ENCODE results near the gene CXCL13.
"Not testable (repeated sequence)": the region's sequence is repeated elsewhere in the genome, so short reads cannot be mapped to it uniquely, and the experiment has no call there.

Gene CXCL13

GRCh38 chr4:77605210-77605902 is at the start of gene CXCL13:
TSS of gene CXCL13 (plus strand) at chr4:77605820. CDS start at chr4:77605866, 46 bp downstream.
- no peak for TF ChIP-seq CTCF (conservative IDR thresholded peaks at IDR 0.05; ENCODE audit: low read length)
- no peak for DNase-seq (ENCODE audit: low read depth)
- no peak within 1 kb of the TSS for H3K4me3 ChIP-seq (ENCODE audit: low read length)

- H3K4me3 ChIP-seq (ENCODE audit: low read length): no peak overlapping the region
- no peak for TF ChIP-seq CTCF (conservative IDR thresholded peaks at IDR 0.05; ENCODE audit: low read length)
- no peak for DNase-seq (ENCODE audit: low read depth)
These were observed 45.5 kb upstream of the CXCL13 start for GRCh38 chr4:77560170-77560569.

- not testable (repeated sequence) for H3K4me3 ChIP-seq (ENCODE audit: low read length); DNase-seq (ENCODE audit: low read depth)
These were observed 43.9 kb upstream of the CXCL13 start for GRCh38 chr4:77561720-77562119.

GRCh38 chr4:77564231-77564630 is 41.4 kb upstream of the CXCL13 start:
- no peak overlapping the region for H3K4me3 ChIP-seq (ENCODE audit: low read length)
- no peak for DNase-seq (ENCODE audit: low read depth)
- no peak for TF ChIP-seq CTCF (conservative IDR thresholded peaks at IDR 0.05; ENCODE audit: low read length)

- no peak for DNase-seq (ENCODE audit: low read depth)
- no peak for TF ChIP-seq CTCF (conservative IDR thresholded peaks at IDR 0.05; ENCODE audit: low read length)
- H3K4me3 ChIP-seq (ENCODE audit: low read length): no peak overlapping the region
These were observed 39.5 kb upstream of the CXCL13 start for GRCh38 chr4:77566148-77566547.

GRCh38 chr4:77567549-77567948 is 38.1 kb upstream of the CXCL13 start:
- no peak for DNase-seq (ENCODE audit: low read depth)
- TF ChIP-seq CTCF (conservative IDR thresholded peaks at IDR 0.05; ENCODE audit: low read length): no peak
- no peak overlapping the region for H3K4me3 ChIP-seq (ENCODE audit: low read length)

GRCh38 chr4:77570508-77571214 is 35.0 kb upstream of the CXCL13 start:
- not testable (repeated sequence) for DNase-seq (ENCODE audit: low read depth); H3K4me3 ChIP-seq (ENCODE audit: low read length)

GRCh38 chr4:77576351-77576750 is 29.3 kb upstream of the CXCL13 start:
- TF ChIP-seq CTCF (conservative IDR thresholded peaks at IDR 0.05; ENCODE audit: low read length): no peak
- no peak for DNase-seq (ENCODE audit: low read depth)
- H3K4me3 ChIP-seq (ENCODE audit: low read length): no peak overlapping the region

All from AG10803 (cell line).